WTC11 (cell line): ENCODE data around the gene LCT. TPM values are rescaled to one million over a fixed set of nuclear protein-coding genes. Genes with fewer than 3 reads are reported as not detected.

ENCODE experiments used
- ATAC-seq: fragments of 200-7000 bp; cut with Tn5 transposase; 2 replicates; pipeline ENCODE4 v1.10.0; 2021; ENCODE audit warnings: mild to moderate bottlenecking, moderate library complexity
- CTCF ChIA-PET: fragments of 300-600 bp; sonication (Branson Sonifier 250); formaldehyde crosslinking; loops from one replicate; lab custom pipeline; 2021; ENCODE audit warnings: antibody characterized with exemption; lab: Charles Lee
- POLR2A ChIA-PET: fragments of 350-600 bp; sonication (Branson Sonifier 250); formaldehyde crosslinking; loops from one replicate; lab custom pipeline; 2021; ENCODE audit warnings: antibody characterized with exemption; lab: Charles Lee
- DNase-seq: peaks from one replicate; pipeline ENCODE4 v3.0.0; 2021; ENCODE audit warnings: low spot score
- H3K27ac Mint-ChIP-seq: 2 replicates; pipeline ENCODE4 v1.8.0; 2021; ENCODE audit warnings: mixed read lengths
- H3K27me3 Mint-ChIP-seq: 2 replicates; pipeline ENCODE4 v1.8.0; 2021; ENCODE audit warnings: low read depth, mild to moderate bottlenecking, moderate library complexity, mixed read lengths
- H3K36me3 Mint-ChIP-seq: 2 replicates; pipeline ENCODE4 v1.8.0; 2021; ENCODE audit warnings: mixed read lengths
- H3K4me1 Mint-ChIP-seq: 2 replicates; pipeline ENCODE4 v1.8.0; 2022; ENCODE audit warnings: mixed read lengths
- H3K4me3 Mint-ChIP-seq: 2 replicates; pipeline ENCODE4 v1.8.0; 2021; ENCODE audit warnings: mild to moderate bottlenecking, moderate library complexity, mixed read lengths
- H3K9me3 Mint-ChIP-seq: 2 replicates; pipeline ENCODE4 v1.8.0; 2021; ENCODE audit warnings: mixed read lengths
- CBFB ChIP-seq: sonication (generic); formaldehyde crosslinking; IDR thresholded peaks from 2 replicates; pipeline ENCODE4 v1.8.1; 2022; ENCODE audit warnings: mild to moderate bottlenecking, low read depth, missing genetic modification reagents
- E2F1 ChIP-seq: sonication (generic); formaldehyde crosslinking; IDR thresholded peaks from 2 replicates; pipeline ENCODE4 v1.8.0; 2022; ENCODE audit warnings: mild to moderate bottlenecking, missing genetic modification reagents
- ELF4 ChIP-seq: sonication (generic); formaldehyde crosslinking; IDR thresholded peaks from 2 replicates; pipeline ENCODE4 v1.8.1; 2022; ENCODE audit warnings: low read depth, mild to moderate bottlenecking, moderate library complexity, missing genetic modification reagents
- ESRRA ChIP-seq: sonication (generic); formaldehyde crosslinking; IDR thresholded peaks from 2 replicates; pipeline ENCODE4 v1.8.1; 2022; ENCODE audit warnings: mild to moderate bottlenecking, missing genetic modification reagents, borderline replicate concordance
- FOXK1 ChIP-seq: sonication (generic); formaldehyde crosslinking; IDR thresholded peaks from 2 replicates; pipeline ENCODE4 v1.8.0; 2022; ENCODE audit warnings: mild to moderate bottlenecking, moderate library complexity, missing genetic modification reagents
- FOXP1 ChIP-seq: sonication (generic); formaldehyde crosslinking; IDR thresholded peaks from 2 replicates; pipeline ENCODE4 v1.8.0; 2022; ENCODE audit warnings: missing genetic modification reagents, mild to moderate bottlenecking, moderate library complexity, borderline replicate concordance
- GABPB1 ChIP-seq: sonication (generic); formaldehyde crosslinking; IDR thresholded peaks from 2 replicates; pipeline ENCODE4 v1.8.1; 2023; ENCODE audit warnings: mild to moderate bottlenecking, missing genetic modification reagents
- GTF2I ChIP-seq: fragments of 250-450 bp; sonication (Bioruptor Pico); conservative IDR thresholded peaks from 2 replicates; pipeline ENCODE4 v1.4.0; 2021; ENCODE audit warnings: mild to moderate bottlenecking
- NFYB ChIP-seq: sonication (generic); formaldehyde crosslinking; conservative IDR thresholded peaks from 2 replicates; pipeline ENCODE4 v1.8.0; 2022; ENCODE audit warnings: low read depth, missing genetic modification reagents
- OVOL2 ChIP-seq: fragments of 250-450 bp; sonication (Bioruptor Pico); IDR thresholded peaks from 2 replicates; pipeline ENCODE4 v1.9.0; 2021; ENCODE audit warnings: mild to moderate bottlenecking, borderline replicate concordance
- PREB ChIP-seq: sonication (generic); formaldehyde crosslinking; IDR thresholded peaks from 2 replicates; pipeline ENCODE4 v1.8.1; 2022; ENCODE audit warnings: mild to moderate bottlenecking, missing genetic modification reagents, moderate library complexity, borderline replicate concordance
- ZBTB21 ChIP-seq: sonication (generic); formaldehyde crosslinking; IDR thresholded peaks from 2 replicates; pipeline ENCODE4 v1.8.1; 2023; ENCODE audit warnings: mild to moderate bottlenecking, missing genetic modification reagents, borderline replicate concordance
- ZMAT4 ChIP-seq: fragments of 250-450 bp; sonication (Bioruptor Pico); IDR thresholded peaks from 2 replicates; pipeline ENCODE4 v1.9.0; 2021; ENCODE audit warnings: mild to moderate bottlenecking
- ZNF138 ChIP-seq: sonication (generic); formaldehyde crosslinking; conservative IDR thresholded peaks from 2 replicates; pipeline ENCODE4 v1.8.1; 2022; ENCODE audit warnings: mild to moderate bottlenecking, moderate library complexity, missing genetic modification reagents
- ZNF232 ChIP-seq: sonication (generic); formaldehyde crosslinking; IDR thresholded peaks from 2 replicates; pipeline ENCODE4 v1.8.0; 2022; ENCODE audit warnings: mild to moderate bottlenecking, missing genetic modification reagents
- ZNF317 ChIP-seq: sonication (generic); formaldehyde crosslinking; IDR thresholded peaks from 2 replicates; pipeline ENCODE4 v1.8.1; 2023; ENCODE audit warnings: low read depth, mild to moderate bottlenecking, moderate library complexity, missing genetic modification reagents, borderline replicate concordance
- ZNF396 ChIP-seq: fragments of 250-450 bp; sonication (Bioruptor Pico); IDR thresholded peaks from 2 replicates; pipeline ENCODE4 v1.8.0; 2021; ENCODE audit warnings: mild to moderate bottlenecking, moderate library complexity, borderline replicate concordance
- ZNF416 ChIP-seq: fragments of 250-450 bp; sonication (Bioruptor Pico); IDR thresholded peaks from 2 replicates; pipeline ENCODE4 v1.9.0; 2021; ENCODE audit warnings: mild to moderate bottlenecking, inconsistent platforms
- ZNF512 ChIP-seq: sonication (generic); formaldehyde crosslinking; IDR thresholded peaks from 2 replicates; pipeline ENCODE4 v1.8.1; 2022; ENCODE audit warnings: missing genetic modification reagents, borderline replicate concordance
- ZSCAN18 ChIP-seq: fragments of 250-450 bp; sonication (Bioruptor Pico); IDR thresholded peaks from 2 replicates; pipeline ENCODE4 v2.1.2; 2022; ENCODE audit warnings: mild to moderate bottlenecking, moderate library complexity
- total RNA-seq: library from RNA; stranded (reverse); gene quantifications from 3 replicates; pipeline ENCODE4 v1.2.3, GENCODE V29; 2021
- TF ChIP-seq, protein P1 (sequence below): fragments of 250-450 bp; sonication (Bioruptor Pico); conservative IDR thresholded peaks from 2 replicates; pipeline ENCODE4 v1.9.0; 2021; ENCODE audit warnings: mild to moderate bottlenecking
- TF ChIP-seq, protein P2 (sequence below): sonication (generic); formaldehyde crosslinking; IDR thresholded peaks from 2 replicates; pipeline ENCODE4 v1.8.1; 2023; ENCODE audit warnings: mild to moderate bottlenecking, missing genetic modification reagents, moderate library complexity

The LCT gene
- total RNA-seq, 1 experiment from 2014 or later = 0.02 TPM

DNA sequence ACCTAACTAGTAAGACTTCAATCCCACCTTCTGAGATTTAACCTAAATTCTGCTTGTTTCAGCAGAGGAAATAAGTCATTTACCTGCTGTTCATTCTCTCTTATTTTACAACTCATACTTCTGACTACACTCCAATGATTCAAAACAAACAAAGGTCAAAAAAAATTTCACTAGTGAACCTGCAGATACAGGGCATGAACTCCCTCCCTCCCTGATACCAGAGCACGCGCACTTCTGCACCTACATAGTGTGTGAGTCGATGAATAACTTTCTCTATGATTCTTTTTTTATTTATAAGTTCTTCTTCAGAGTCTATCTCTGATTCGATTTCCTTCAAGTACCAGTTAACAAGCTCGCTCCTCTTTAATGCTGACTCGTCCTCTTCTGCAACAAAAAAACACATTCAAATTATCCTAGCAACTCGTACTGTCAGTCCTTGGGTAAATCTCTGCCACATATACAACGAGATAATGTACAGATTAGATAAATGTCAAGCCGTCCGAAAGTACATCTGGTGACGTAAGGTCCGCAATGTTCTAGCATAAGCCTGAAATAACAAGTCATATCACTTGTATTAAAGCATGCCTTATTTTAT lies 7.4 kb upstream of the LCT start (continued):
- no peak for TF ChIP-seq OVOL2
- TF ChIP-seq ESRRA (CRISPR knock-in tag) = no peak
- no peak for TF ChIP-seq ZNF416 (CRISPR knock-in tag)
- TF ChIP-seq GABPB1 = no peak
- TF ChIP-seq FOXP1 (CRISPR knock-in tag) = no peak

GRCh38 chr2:135843671-135844070 lies 6.7 kb upstream of the LCT start:
- Mint-ChIP-seq H3K9me3 (no peaks in the 10 kb centered on the region), H3K36me3 (peaks cover 62% of the 10 kb centered on the region), H3K4me3 (no peak overlapping the region), H3K27me3 (no peaks in the 10 kb centered on the region), H3K27ac (0 out of 2 replicates have a peak overlapping the region, but pooled peaks have one; percentile 59), H3K4me1 (no peaks in the 10 kb centered on the region)
- ChIA-PET CTCF (interaction anchor here (0.6 kb wide), 1 partner anchor 839 kb away, joined by 3 read pairs; no protein-coding TSS in a partner anchor), POLR2A (no interaction called here)
- TF ChIP-seq ELF4 (CRISPR knock-in tag) (no peak), ZNF317 (CRISPR knock-in tag) (no peak), FOXP1 (CRISPR knock-in tag) (no peak), ZSCAN18 (no peak), ZMAT4 (CRISPR knock-in tag) (no peak), GABPB1 (no peak), ZNF396 (CRISPR knock-in tag) (no peak), ZNF512 (CRISPR knock-in tag) (no peak)
- TF ChIP-seq, protein P1, sequence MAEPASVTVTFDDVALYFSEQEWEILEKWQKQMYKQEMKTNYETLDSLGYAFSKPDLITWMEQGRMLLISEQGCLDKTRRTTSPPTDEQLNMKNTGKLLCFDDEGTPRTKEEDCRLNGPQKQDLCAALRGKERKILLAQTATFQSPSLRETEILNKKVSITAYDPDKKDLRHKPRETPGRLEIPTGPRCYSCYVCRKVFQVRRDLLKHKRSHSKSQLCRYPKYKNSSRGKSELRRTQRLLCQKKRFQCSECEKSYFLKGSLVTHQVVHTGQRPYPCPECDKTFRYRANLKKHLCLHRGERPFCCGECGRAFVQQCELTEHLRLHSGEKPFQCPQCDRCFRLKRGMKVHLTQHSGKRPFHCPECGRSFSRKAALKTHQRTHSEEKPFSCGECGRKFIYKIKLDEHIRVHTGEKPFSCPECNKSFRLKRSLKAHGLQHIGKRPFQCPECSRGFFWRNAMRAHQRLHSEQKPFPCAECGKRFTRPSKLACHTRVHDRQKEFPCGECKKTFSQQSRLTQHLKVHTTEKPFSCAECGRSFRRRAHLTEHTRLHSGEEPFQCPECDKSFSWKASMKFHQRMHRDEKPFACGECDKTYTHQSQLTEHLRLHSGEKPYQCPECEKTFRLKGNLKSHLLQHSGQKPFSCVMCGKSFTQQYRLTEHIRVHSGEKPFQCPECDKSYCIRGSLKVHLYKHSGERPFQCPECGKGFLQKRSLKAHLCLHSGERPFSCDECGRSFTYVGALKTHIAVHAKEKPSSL (CRISPR knock-in tag) = no peak
- TF ChIP-seq, protein P2, sequence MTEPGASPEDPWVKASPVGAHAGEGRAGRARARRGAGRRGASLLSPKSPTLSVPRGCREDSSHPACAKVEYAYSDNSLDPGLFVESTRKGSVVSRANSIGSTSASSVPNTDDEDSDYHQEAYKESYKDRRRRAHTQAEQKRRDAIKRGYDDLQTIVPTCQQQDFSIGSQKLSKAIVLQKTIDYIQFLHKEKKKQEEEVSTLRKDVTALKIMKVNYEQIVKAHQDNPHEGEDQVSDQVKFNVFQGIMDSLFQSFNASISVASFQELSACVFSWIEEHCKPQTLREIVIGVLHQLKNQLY = no peak
- DNase-seq = no peak
- ATAC-seq = no peak

DNA sequence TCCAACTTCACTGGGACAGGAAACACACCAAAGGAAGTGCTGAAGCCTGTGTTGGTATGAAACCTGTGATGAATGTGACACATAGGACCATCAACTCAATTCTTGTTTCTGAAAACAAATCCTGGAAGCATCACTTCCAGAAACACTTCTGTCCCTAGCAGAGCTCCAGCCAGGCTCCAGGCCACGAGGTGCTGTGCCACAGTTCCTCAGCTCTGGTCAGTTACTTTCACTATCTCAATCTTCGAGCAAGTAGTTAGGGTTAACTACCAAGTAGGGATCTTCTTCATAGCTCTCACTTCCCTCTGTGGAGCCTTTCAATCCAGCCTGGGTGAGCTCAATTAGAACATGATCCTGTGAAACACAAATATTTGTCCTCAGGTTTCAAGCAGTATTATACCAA lies 3.6 kb upstream of the LCT start:
- CTCF ChIA-PET = no interaction called here
- Mint-ChIP-seq H3K27ac (no peak overlapping the region), H3K27me3 (no peaks in the 10 kb centered on the region), H3K9me3 (no peaks in the 10 kb centered on the region), H3K4me1 (no peaks in the 10 kb centered on the region), H3K36me3 (peaks cover 41% of the 10 kb centered on the region), H3K4me3 (no peak overlapping the region)
- POLR2A ChIA-PET = interaction anchor here (0.7 kb wide), 1 partner anchor 96 kb away, joined by 4 read pairs; no protein-coding TSS in a partner anchor
- DNase-seq = no peak
- no peak for ATAC-seq
- TF ChIP-seq FOXK1 (CRISPR knock-in tag) (no peak), NFYB (CRISPR knock-in tag) (no peak), CBFB (CRISPR knock-in tag) (no peak), GTF2I (CRISPR knock-in tag) (no peak), ZNF232 (CRISPR knock-in tag) (no peak), PREB (CRISPR knock-in tag) (no peak), ZNF138 (CRISPR knock-in tag) (no peak), E2F1 (CRISPR knock-in tag) (no peak), ZBTB21 (no peak)
